ENCODE results near the gene ERN2.

ERN2 gene

GRCh38 chr16:23650674-23651416 lies 62.2 kb downstream of the ERN2 start:
- peak overlapping the region; percentile 29; the same call in 1 of the 2 replicates for H3K27ac ChIP-seq
- no peak for DNase-seq

GRCh38 chr16:23642246-23642774 lies 70.7 kb downstream of the ERN2 start:
- Histone ChIP-seq H3K36me3 (peaks cover 47% of the 10 kb centered on the region), H3K4me3 (ENCODE audit: low read depth, low read length) (peak overlapping the region; percentile 100), H3K27ac (peak overlapping the region; percentile 93), H3K9me3 (ENCODE audit: severe bottlenecking) (no peaks in the 10 kb centered on the region), H3K27me3 (ENCODE audit: insufficient read depth, low read depth, severe bottlenecking) (no peaks in the 10 kb centered on the region)
- no peak for DNase-seq
- no peak for TF ChIP-seq CTCF (IDR thresholded peaks at IDR 0.05; ENCODE audit: low read depth, low read length)

More at GRCh38 chr16:23650674-23651416, 62.2 kb downstream of the ERN2 start:
- no peak for TF ChIP-seq CTCF (IDR thresholded peaks at IDR 0.05; ENCODE audit: low read depth, low read length)
- Histone ChIP-seq H3K27me3 (ENCODE audit: insufficient read depth, low read depth, severe bottlenecking) (no peaks in the 10 kb centered on the region), H3K9me3 (ENCODE audit: severe bottlenecking) (no peaks in the 10 kb centered on the region), H3K36me3 (peaks cover 68% of the 10 kb centered on the region), H3K4me3 (ENCODE audit: low read depth, low read length) (no peak overlapping the region)

GRCh38 chr16:23640931-23641765 lies 71.9 kb downstream of the ERN2 start, which contains the start of the genes DCTN5 and PALB2:
DCTN5 (plus strand) TSS chr16:23641466; CDS start chr16:23641543, 77 bp downstream.
PALB2 (minus strand) TSS chr16:23641310; CDS start chr16:23641157, 153 bp downstream.
- no peak for TF ChIP-seq CTCF (IDR thresholded peaks at IDR 0.05; ENCODE audit: low read depth, low read length)
- Histone ChIP-seq H3K9me3 (ENCODE audit: severe bottlenecking) (no peaks in the 10 kb centered on the region), H3K27ac (peak within 1 kb of the TSS; percentile 93), H3K27me3 (ENCODE audit: insufficient read depth, low read depth, severe bottlenecking) (no peaks in the 10 kb centered on the region), H3K4me3 (ENCODE audit: low read depth, low read length) (peak within 1 kb of the TSS; percentile 100), H3K36me3 (peaks cover 50% of the 10 kb centered on the region)
- peak; percentile 94 for DNase-seq

- peaks cover 50% of the 10 kb centered on the region for H3K36me3 ChIP-seq
- H3K27me3 ChIP-seq (ENCODE audit: insufficient read depth, low read depth, severe bottlenecking): no peaks in the 10 kb centered on the region
- no peaks in the 10 kb centered on the region for H3K9me3 ChIP-seq (ENCODE audit: severe bottlenecking)
- no peak for TF ChIP-seq CTCF (IDR thresholded peaks at IDR 0.05; ENCODE audit: low read depth, low read length)
- H3K4me3 ChIP-seq (ENCODE audit: low read depth, low read length): peak overlapping the region; percentile 100
- peak overlapping the region; percentile 93 for H3K27ac ChIP-seq
- DNase-seq: peak; percentile 56
Observed at GRCh38 chr16:23640615-23640930, 72.4 kb downstream of the ERN2 start.
